ENCODE data around the gene TFF2. TPM values are rescaled to one million over a fixed set of nuclear protein-coding genes. Genes with fewer than 3 reads are reported as not detected.

Gene TFF2
- total RNA-seq = not detected
- long read RNA-seq = 0 reads

- ATAC-seq (no peak), DNase-seq (no peak)
- intact Hi-C loops (cut with DNase I) = no loop called here
Observed at GRCh38 chr21:42350927-42351426, at the start of gene TFF2. TFF2 (minus strand) TSS chr21:42350994; CDS start chr21:42350957, 37 bp downstream.

- intact Hi-C loops (cut with DNase I) = no loop called here
- ATAC-seq = no peak
- DNase-seq = no peak
Observed at GRCh38 chr21:42400525-42400924, 49.7 kb upstream of the TFF2 start.

- no peak for DNase-seq
- ATAC-seq = no peak
- intact Hi-C loops (cut with DNase I) = no loop called here
Observed at GRCh38 chr21:42398436-42399028, 47.7 kb upstream of the TFF2 start.

- no peak for ATAC-seq
- intact Hi-C loops (cut with DNase I) = no loop called here
- DNase-seq = no peak
Observed at GRCh38 chr21:42397746-42398394, 47.1 kb upstream of the TFF2 start.

- DNase-seq = no peak
- ATAC-seq = no peak
- intact Hi-C loops (cut with DNase I) = no loop called here
Observed at GRCh38 chr21:42396799-42397745, 46.3 kb upstream of the TFF2 start.

GRCh38 chr21:42395905-42396651, 45.3 kb upstream of the TFF2 start, which contains the start of gene TMPRSS3:
TMPRSS3 (minus strand) TSS chr21:42396052; CDS start chr21:42395417, 635 bp downstream.
- DNase-seq (no peak), ATAC-seq (peak in 1 of 2 donors; percentile 34)
- intact Hi-C loops (cut with DNase I) = no loop called here

- intact Hi-C loops (cut with DNase I) = no loop called here
- no peak for ATAC-seq
- no peak for DNase-seq
Observed at GRCh38 chr21:42395302-42395701, 44.5 kb upstream of the TFF2 start.

- DNase-seq (no peak), ATAC-seq (no peak)
- intact Hi-C loops (cut with DNase I) = no loop called here
Observed at GRCh38 chr21:42393443-42393950, 42.7 kb upstream of the TFF2 start.

GRCh38 chr21:42392731-42393442, 42.1 kb upstream of the TFF2 start:
- intact Hi-C loops (cut with DNase I) = no loop called here
- DNase-seq (no peak), ATAC-seq (no peak)

GRCh38 chr21:42391297-42391696, 40.5 kb upstream of the TFF2 start:
- no peak for DNase-seq
- no peak for ATAC-seq
- intact Hi-C loops (cut with DNase I) = no loop called here

GRCh38 chr21:42390696-42391095, 39.9 kb upstream of the TFF2 start:
- no peak for ATAC-seq
- no peak for DNase-seq
- intact Hi-C loops (cut with DNase I) = no loop called here

GRCh38 chr21:42390193-42390592, 39.4 kb upstream of the TFF2 start:
- no peak for DNase-seq

GRCh38 chr21:42389449-42389835, 38.6 kb upstream of the TFF2 start:
- intact Hi-C loops (cut with DNase I) = no loop called here
- ATAC-seq (no peak), DNase-seq (no peak)

More at GRCh38 chr21:42390193-42390592, 39.4 kb upstream of the TFF2 start:
- no peak for ATAC-seq
- intact Hi-C loops (cut with DNase I) = no loop called here

GRCh38 chr21:42388740-42389448, 38.1 kb upstream of the TFF2 start:
- DNase-seq (no peak), ATAC-seq (no peak)
- intact Hi-C loops (cut with DNase I) = no loop called here

- ATAC-seq (no peak), DNase-seq (no peak)
- intact Hi-C loops (cut with DNase I) = no loop called here
Observed at GRCh38 chr21:42387843-42388340, 37.1 kb upstream of the TFF2 start.

GRCh38 chr21:42387164-42387563, 36.4 kb upstream of the TFF2 start:
- ATAC-seq (no peak), DNase-seq (no peak)
- intact Hi-C loops (cut with DNase I) = no loop called here

- ATAC-seq = no peak
- DNase-seq = no peak
- intact Hi-C loops (cut with DNase I) = no loop called here
Observed at GRCh38 chr21:42386034-42386591, 35.3 kb upstream of the TFF2 start.

Data from left cardiac atrium (tissue), 4 donors.